Right atrium auricular region (tissue), 2 donors: ENCODE measurements around the gene MRPS25. TPM values are rescaled to one million over a fixed set of nuclear protein-coding genes. Genes with fewer than 3 reads are reported as not detected.

Experiments used
- DNase-seq: peaks from one replicate; pipeline ENCODE4 v3.0.0-alpha.2; 2019; ENCODE audit warnings: low spot score
- H3K27ac ChIP-seq, 2 donors: fragments of 200-600 bp; sonication (generic); 1 replicate in 1 of 2; 2 replicates in 1 of 2; pipeline ENCODE4 v1.5.1; 2016 to 2019
- H3K27me3 ChIP-seq, 2 donors: fragments of 200-600 bp; sonication (generic); one replicate each; pipeline versions ENCODE4 v1.5.1 to v1.6.0; 2017 to 2019
- H3K36me3 ChIP-seq: fragments of 200-600 bp; sonication (generic); one replicate; pipeline ENCODE4 v1.5.1; 2016
- H3K4me1 ChIP-seq, 2 donors: fragments of 200-600 bp; sonication (generic); one replicate each; pipeline versions ENCODE4 v1.5.1 to v1.6.0; 2017 to 2019
- H3K4me3 ChIP-seq, 2 donors: fragments of 200-600 bp; sonication (generic); 1 replicate in 1 of 2; 2 replicates in 1 of 2; pipeline ENCODE4 v1.5.1; 2017 to 2019; ENCODE audit warnings: mild to moderate bottlenecking in 1 of 2, moderate library complexity in 1 of 2
- H3K9me3 ChIP-seq, 2 donors: fragments of 200-600 bp; sonication (generic); one replicate each; pipeline ENCODE4 v1.5.1; 2019
- CTCF ChIP-seq, 2 donors: fragments of 200-600 bp; sonication (generic); IDR thresholded peaks; one replicate each; pipeline ENCODE4 v1.5.1; 2019; ENCODE audit warnings: antibody characterized with exemption in 2 of 2
- total RNA-seq, 2 donors: library from RNA; depleted of rRNA; stranded (reverse); fragments of >200 nt; gene quantifications; one replicate each; pipeline ENCODE4 v1.1.0, GENCODE V29; 2016

The MRPS25 gene
- total RNA-seq, 2 donors from 2014 or later = 29.2 to 121 TPM

- DNase-seq = no peak
- H3K4me1 ChIP-seq = peaks cover 0 to 31% of the 10 kb centered on the region in 2 donors
- peak overlapping the region; percentile 84 to 94 for H3K4me3 ChIP-seq
- no peaks in the 10 kb centered on the region for H3K9me3 ChIP-seq
- TF ChIP-seq CTCF (IDR thresholded peaks at IDR 0.05) = no peak
- H3K27ac ChIP-seq = peak overlapping the region; percentile 71 to 89
- H3K27me3 ChIP-seq = no peaks in the 10 kb centered on the region
- H3K36me3 ChIP-seq = peaks cover 19% of the 10 kb centered on the region
These were observed 34.4 kb upstream of the MRPS25 start for GRCh38 chr3:15099364-15100098.

- peak; percentile 94 for DNase-seq
- H3K36me3 ChIP-seq = peaks cover 27% of the 10 kb centered on the region
- H3K9me3 ChIP-seq = no peaks in the 10 kb centered on the region
- no peak for TF ChIP-seq CTCF (IDR thresholded peaks at IDR 0.05)
- H3K27ac ChIP-seq = peak within 1 kb of the TSS; percentile 71 to 89
- peaks cover 0 to 31% of the 10 kb centered on the region in 2 donors for H3K4me1 ChIP-seq
- peak within 1 kb of the TSS; percentile 84 to 94 for H3K4me3 ChIP-seq
- no peaks in the 10 kb centered on the region for H3K27me3 ChIP-seq
These were observed 33.6 kb upstream of the MRPS25 start, which contains the start of gene RBSN for GRCh38 chr3:15098503-15099363. TSS of gene RBSN (minus strand) at chr3:15099148. CDS start at chr3:15096120, 3,028 bp downstream.

- peak overlapping the region; percentile 84 to 94 for H3K4me3 ChIP-seq
- no peak for TF ChIP-seq CTCF (IDR thresholded peaks at IDR 0.05)
- H3K9me3 ChIP-seq = no peaks in the 10 kb centered on the region
- no peaks in the 10 kb centered on the region for H3K27me3 ChIP-seq
- no peak for DNase-seq
- H3K36me3 ChIP-seq = peaks cover 33% of the 10 kb centered on the region
- H3K27ac ChIP-seq = no peak overlapping the region
- H3K4me1 ChIP-seq = peaks cover 0 to 26% of the 10 kb centered on the region in 2 donors
These were observed 32.8 kb upstream of the MRPS25 start for GRCh38 chr3:15097891-15098290.

GRCh38 chr3:15096046-15096445, 30.9 kb upstream of the MRPS25 start:
- H3K9me3 ChIP-seq = no peaks in the 10 kb centered on the region
- no peak overlapping the region for H3K27ac ChIP-seq

More at GRCh38 chr3:15096046-15096445, 30.9 kb upstream of the MRPS25 start:
- DNase-seq = no peak
- H3K36me3 ChIP-seq = peaks cover 33% of the 10 kb centered on the region
- no peaks in the 10 kb centered on the region for H3K27me3 ChIP-seq
- TF ChIP-seq CTCF (IDR thresholded peaks at IDR 0.05) = no peak
- H3K4me1 ChIP-seq = peaks cover 0 to 16% of the 10 kb centered on the region in 2 donors
- no peak overlapping the region for H3K4me3 ChIP-seq
